ENCODE results near the gene CREB5.
"Not testable (repeated sequence)": the region's sequence is repeated elsewhere in the genome, so short reads cannot be mapped to it uniquely, and the experiment has no call there.

CREB5 gene

DNA sequence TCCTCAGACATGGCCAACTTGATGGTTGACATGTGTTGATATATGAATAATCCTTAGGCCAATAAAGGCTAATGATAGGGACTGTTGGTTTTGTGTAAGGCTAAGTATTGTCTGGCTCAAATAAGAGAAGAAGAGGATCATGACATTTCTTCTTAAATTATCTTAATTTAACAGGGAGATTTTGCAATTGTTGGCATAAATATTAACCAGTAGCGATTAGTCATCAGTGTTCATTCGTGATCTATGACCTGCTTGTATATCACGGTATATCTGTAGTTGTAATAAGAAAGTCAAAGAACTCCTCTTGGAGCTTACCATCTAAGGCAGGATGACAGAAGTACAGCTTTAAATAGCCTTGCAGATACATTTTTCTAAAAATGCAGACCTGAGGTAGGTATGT lies 196.4 kb downstream of the CREB5 start:
- DNase-seq (ENCODE audit: low read depth in 3 of 3), result no peak

DNA sequence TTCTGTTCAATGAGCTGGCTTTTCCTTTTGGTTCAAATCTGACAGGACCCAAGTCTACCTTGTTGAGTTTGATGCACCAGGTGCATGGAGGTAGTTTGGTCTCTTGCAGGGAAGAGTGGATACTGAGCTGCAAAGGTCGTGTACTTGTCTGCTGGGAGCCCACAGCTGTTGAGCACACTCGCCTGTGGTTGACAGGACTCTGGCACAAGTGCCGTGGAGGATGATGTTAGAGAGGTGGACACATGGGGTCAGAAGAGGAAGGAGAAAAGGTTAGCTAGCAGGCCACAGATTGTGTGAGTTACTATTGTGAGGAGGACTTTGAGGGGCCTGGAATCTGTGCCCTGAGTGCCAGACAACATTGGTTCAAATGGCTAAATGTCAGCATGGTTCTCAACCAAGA lies 197.3 kb downstream of the CREB5 start:
- DNase-seq (ENCODE audit: low read depth in 3 of 3), result no peak

DNA sequence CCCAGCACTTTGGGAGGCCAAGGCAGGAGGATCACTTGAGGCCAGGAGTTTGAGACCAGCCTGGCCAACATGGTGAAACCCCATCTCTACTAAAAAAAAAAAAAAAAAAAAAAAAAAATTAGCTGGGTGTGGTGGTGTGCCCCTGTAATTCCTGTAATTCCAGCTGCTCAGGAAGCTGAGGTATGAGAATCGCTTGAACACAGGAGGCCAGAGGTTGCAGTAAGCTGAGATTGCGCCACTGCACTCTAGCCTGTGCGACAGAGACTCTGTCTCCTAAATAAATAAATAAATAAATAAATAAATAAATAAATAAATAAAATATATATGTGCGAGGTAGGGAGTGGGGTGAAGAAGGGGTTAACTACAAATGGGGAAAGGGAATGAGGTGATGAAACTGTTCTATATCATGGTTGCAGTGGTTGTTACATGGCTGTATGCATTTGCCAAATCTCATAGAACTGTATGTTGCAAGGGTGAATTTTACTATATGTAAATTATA lies 199.1 kb downstream of the CREB5 start:
- DNase-seq (ENCODE audit: low read depth in 3 of 3), result not testable (repeated sequence)

DNA sequence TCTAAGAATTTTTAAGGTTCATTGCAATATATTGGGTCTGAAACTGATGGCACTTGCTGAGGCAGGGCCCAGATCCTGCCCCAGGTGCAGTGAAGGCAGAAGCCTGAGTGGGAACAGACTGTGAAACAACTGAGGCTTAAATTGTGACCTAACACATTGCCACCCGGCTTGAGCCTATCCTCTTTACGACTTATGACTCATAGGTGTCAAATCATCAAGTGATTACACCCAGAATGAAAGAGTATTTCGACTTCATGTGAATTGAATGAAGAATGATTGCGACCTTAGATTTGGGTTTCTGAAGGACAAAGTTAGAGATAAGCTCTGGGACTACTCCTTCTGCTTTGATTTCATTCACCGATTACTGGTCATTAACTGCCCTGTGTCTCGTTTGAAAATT lies 200.9 kb downstream of the CREB5 start:
- DNase-seq (ENCODE audit: low read depth in 3 of 3), result no peak

DNA sequence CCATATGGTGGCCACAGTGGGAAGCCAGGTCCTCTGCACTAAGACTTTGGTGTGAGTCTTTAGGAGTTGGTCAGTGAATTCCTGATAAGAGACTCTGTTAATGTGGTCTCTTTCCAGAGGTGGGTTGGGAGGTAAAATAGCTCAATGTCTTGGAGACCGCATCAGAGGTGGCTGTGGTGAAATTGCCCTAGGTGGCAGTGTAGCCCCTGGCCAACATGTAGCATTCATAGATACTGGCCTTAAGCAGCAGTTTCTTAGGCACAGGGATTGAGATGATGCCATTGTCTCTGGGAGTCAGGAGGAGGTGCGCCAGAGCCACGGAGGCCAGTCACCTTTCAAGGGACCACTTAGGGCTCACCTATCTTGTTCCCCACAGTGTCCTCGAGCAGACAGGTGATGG lies 202.8 kb downstream of the CREB5 start:
- DNase-seq (ENCODE audit: low read depth in 3 of 3), result no peak

DNA sequence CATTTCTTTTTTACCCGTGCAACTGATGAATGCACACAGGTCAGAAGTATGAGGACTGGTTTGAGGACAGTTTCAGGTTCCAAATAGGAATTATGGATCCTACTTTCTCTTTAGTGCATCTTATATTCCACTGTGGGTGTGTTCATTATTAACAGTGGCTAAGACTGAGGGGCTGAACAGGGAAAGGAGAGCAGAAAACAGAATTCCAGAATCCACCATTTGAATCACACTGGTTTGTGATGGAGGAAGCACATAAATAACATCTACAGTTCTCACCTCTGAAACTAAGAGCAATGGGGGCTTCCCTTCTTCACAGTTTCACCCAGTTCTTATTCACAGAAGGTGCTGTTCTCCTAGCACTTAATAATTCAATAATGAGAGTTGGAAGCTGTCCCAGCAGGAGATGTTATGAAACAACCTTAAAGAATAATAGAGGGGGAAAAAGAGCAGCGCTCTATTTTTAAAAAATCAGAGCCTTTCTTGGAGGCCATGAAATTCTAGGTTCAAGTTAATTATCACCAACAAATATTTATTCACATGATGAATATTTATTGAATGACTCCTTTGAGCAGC lies 205.1 kb downstream of the CREB5 start:
- no peak for DNase-seq (ENCODE audit: low read depth in 3 of 3)

DNA sequence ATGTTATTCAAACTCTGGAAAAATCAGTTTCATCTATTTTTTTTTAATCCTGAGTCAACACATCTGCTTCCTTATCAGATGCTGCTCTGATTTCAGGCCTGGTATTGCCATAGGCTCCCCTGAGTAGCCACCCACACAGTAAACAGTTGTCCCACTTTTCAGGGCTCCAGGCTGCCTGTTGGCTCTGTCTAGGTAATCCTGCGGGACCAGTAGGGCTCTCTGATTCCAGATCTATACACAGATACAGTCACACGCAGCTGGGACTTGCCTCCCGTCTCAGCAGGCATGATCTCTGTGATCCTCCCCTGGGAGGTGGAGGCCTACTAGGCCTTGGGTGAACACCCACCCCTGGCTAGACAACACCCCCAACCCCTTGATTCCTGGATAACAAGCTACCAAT lies 206.1 kb downstream of the CREB5 start:
- DNase-seq (ENCODE audit: low read depth in 3 of 3), result no peak

DNA sequence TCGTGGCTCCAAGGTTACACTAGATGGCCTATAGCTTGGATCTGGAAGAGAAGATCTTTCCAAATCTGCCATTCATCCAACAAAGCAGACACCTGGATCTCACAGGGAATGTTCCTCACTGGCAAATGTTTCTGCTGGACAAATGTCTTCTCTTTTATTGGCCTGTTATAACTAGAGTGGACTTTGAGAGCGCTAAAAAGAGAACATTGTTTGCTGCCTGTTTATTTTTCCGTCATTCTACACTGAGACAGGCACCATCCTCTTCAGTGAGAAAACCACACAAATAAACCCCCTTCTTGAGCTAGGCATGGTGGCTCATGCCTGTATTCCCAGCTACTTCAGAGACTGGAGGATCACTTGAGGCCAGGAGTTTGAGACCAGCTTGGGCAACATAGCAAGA lies 206.9 kb downstream of the CREB5 start:
- no peak for DNase-seq (ENCODE audit: low read depth in 3 of 3)

DNA sequence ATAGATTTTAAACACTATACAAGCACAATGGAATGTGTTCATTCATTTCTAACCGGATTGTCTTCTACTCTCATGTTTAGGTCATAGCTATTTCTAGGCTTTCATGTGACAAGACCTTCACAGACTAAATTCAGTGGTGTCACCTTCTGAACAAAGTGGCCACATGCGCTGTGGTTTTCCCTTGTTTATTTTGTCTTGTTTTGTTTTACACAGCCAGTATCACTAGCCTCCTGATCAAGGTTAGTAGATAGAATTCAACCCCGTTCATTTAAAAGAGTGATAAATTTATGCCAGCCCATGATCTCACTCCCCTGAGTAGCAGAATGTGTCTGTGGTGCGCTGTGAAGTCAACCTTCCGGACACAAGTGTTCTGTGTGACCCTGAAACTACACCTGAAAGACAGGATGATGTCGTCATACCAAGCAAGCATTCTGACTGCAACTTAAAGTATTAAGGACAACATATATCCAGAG lies 209.1 kb downstream of the CREB5 start:
- no peak for DNase-seq (ENCODE audit: low read depth in 3 of 3)

DNA sequence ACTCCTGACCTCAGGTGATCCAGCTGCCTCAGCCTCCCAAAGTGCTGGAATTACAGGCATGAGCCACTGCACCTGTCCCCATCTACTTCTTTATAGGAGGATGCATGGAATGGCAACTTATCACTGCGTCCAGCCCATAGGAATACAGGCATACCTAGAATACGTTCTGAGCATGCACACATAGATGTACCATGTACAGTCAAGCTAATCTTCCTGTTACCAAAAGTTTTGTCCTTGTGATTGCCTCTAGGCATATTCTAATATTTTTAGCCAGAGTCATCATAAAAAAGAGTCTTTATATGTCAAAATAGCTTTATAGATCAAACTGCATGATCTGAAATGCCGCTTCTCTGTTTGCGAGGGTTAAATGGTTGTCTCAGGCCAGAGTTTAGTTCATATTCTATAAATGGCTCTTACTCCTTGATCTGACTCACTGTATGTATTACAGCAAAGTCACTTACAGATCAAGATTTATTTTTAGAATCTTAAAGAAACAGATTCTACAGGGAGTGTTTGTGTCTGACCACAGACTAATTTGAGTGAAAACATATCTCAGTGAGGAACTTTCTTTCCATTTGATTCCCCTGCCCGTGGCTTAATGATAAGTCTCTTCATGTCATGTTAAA lies 210.9 kb downstream of the CREB5 start:
- DNase-seq (ENCODE audit: low read depth in 3 of 3), result no peak

DNA sequence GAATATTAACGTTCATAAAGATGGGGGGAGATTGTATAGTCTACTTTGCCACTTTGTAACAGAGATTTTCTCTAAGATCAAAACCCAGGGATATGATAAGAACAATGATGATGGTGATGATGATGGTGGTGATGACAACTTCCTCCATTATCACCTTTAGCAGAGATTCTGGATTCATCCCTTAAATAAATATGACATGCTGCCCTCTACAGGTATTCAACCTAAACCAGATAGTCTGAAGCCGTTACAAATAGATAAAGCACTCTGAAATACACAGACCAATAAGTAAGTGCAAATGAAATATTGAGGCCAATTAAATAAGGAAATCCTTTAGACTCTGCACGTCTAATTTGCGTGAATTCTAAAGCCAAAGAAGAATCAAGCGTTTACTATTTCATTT lies 211.5 kb downstream of the CREB5 start:
- no peak for DNase-seq (ENCODE audit: low read depth in 3 of 3)

DNA sequence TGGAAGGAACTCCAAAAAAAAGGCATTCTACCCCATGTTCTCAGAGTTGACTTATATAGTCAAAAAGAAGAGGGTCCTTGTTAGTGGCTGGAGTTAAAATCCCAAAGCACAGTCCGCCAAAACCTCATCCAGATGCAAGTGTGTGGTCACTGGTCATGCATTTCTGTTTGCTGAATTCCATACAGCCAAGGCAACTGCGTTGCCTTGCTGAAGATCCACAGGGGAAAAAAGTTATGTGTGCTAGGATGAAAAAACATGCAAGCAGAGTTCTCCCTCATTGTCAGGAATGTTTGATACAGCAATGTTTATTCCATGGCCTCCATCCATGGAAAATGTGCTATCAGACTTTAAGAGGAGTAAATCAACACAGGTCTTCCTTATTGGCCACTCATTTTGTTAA lies 213.1 kb downstream of the CREB5 start:
- no peak for DNase-seq (ENCODE audit: low read depth in 3 of 3)

DNA sequence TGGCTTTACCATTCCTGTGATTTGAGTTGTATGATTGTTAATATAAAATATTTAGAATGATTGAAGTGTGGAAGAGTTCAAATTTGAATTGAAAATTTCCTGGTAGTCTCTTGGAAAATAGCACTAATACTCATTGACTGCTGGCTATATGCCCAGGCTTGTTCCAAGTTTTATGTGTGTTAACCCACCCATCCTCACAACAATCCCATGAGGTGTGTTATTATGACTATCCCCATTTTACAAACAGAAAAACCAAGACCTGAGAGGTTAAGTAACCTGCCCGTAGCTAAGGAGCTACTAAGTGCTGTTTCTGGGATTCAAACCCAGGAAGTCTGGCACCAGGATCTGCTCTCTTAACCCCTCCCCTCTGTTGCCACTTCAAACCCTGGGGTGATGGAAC lies 213.9 kb downstream of the CREB5 start:
- DNase-seq (ENCODE audit: low read depth in 3 of 3), result no peak

DNA sequence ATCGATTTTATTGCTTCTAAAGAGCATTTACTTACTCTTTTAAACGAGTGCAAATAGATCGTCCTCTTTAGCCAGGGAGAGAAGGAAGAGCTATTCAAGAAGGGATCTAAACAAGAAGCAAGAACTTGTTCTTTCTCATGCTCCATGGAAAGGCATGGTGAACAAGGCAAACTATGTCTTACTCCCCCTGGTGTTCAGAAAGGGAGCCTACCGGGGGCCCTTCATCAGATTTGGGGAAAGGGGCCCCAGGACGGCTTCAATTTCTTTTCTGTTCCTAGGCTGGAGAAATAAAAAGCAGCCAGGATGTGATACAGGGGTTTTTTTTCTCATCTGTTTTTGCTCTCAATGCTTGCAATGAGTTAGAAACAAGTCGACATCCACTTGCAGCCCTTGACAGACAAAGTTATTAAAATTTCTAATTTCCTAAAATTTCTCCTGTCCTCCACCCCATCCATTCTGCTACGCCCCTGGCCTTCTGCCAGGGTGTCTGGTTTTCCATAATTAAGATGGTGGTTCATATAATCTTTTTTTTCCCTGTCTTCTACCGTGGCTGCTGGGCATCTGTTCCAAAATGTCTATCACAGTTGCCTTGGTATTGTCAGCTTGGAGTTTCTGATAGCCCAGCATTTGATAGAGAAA lies 214.4 kb downstream of the CREB5 start:
- no peak for DNase-seq (ENCODE audit: low read depth in 3 of 3)

DNA sequence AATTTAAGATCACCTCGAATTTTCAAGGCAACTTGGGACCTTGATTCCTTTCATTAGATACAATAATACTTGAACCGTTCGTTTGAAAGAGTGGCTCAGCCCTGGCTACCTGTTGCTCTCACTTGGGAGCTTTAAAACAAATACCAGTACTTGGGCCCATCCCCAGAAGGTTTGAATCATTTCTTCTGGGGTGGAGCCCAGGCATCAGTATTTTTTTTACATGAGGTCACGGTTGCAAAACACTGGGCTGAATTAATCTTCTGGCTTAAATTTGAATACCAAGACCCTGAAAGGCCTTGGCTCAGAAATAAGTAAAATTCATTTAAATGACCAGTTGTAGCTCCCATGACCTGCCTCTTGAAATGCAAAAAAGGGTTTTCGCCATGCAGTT lies 214.9 kb downstream of the CREB5 start:
- no peak for DNase-seq (ENCODE audit: low read depth in 3 of 3)

DNA sequence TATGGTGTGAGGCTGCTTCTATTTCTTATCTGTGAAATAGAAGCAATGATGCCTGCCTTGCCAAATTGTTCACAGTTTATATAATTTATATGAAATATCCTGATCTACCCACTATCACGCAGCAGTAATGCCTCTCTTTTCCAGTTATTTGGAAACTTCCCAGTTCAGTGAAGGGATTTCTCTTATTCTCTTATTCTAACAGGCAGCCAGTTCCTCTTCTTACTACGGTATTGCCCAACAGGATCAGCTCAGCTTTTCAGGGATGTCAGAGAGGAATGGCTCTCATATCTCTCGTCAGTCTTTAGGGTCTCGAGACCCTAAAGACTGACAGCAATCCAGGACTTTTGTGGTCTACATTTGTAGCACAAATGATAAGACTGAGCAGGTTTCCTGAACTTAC lies 215.6 kb downstream of the CREB5 start:
- no peak for DNase-seq (ENCODE audit: low read depth in 3 of 3)

DNA sequence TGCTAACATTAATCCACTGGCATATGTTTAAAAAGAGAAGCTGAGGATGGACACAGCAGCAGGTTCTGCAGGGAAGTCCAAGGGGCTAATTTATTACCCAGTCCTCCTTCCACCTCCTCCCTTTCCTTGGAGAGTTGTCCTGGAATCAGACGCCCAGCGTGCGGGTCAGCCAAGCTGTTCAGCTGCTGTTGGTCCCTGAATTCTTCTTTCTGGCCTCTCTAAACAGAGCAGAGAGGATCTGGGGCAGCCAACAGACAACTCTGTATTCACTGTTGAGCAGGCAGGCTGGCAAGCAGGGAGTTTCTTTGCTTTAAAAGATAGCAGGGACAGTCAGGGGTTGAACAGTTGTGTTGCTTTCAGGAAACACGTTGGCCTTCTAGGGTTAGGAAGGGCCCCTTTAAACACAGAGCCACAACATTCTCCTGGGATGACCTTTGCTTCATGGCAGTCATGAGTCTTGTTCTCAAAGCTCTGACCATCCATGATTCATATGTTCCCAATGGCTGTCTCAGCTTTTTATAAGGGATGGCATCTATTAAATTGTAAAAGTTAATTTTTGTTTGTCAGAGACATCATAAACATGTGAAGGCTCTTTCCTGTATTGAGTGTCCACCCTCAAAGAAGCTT lies 217.0 kb downstream of the CREB5 start:
- DNase-seq (ENCODE audit: low read depth in 3 of 3), result no peak

DNA sequence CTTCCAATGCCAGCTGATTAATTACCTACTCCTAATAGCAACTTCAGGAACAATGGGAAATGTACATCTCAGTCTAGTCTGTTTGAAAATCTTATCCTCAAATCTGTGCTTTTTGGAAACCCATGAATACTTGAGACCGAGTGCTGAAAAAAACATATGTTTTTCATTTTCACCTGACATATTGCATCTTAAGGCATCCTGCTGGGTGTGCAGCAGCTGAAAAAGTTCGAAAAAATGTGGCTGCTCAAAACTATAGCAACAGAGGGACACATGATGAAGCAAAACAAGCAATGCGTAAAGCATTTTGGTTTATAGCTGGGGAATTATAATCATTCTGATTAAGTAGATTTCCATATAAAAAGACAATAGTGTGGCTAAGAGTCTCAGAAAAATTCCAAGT lies 218.0 kb downstream of the CREB5 start:
- DNase-seq (ENCODE audit: low read depth in 3 of 3), result no peak

DNA sequence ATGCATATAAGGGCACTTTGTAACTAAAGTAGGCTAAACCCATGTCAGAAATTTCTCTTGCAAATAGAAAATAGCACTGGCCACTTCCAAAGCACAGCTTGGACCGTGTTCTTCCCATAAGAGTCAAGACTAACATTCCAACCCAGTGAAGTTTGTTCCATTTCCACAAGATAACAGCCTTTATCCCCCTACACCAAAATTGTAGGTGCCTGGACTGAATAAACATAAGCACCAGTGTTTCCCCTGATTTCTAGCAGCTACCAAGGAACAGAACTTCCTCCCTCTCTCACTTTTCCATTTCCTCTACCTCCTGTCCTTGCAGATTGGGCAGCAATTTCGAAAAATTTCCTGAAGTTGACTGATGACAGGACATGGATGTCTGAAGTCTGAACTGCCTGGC lies 219.7 kb downstream of the CREB5 start:
- DNase-seq (ENCODE audit: low read depth in 3 of 3), result no peak

DNA sequence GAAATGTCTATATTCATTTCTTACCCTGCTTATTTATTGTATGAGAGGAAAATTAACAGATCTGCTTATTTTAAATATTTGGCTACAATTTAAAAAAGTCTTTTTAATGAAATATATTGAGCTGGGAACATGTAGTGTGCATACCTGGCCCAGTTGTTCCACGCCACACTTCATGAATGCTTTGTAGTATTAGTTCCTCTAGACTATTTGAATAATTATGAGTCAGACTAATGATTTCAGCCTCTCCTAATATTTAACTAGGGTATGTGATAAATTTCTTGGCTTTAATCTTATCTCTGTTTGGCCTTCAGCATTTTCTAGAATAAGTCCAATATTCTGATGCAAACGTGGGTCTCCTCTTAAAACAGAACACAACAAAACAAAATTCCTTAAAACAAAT lies 226.6 kb downstream of the CREB5 start:
- DNase-seq (ENCODE audit: low read depth in 3 of 3), result no peak

DNA sequence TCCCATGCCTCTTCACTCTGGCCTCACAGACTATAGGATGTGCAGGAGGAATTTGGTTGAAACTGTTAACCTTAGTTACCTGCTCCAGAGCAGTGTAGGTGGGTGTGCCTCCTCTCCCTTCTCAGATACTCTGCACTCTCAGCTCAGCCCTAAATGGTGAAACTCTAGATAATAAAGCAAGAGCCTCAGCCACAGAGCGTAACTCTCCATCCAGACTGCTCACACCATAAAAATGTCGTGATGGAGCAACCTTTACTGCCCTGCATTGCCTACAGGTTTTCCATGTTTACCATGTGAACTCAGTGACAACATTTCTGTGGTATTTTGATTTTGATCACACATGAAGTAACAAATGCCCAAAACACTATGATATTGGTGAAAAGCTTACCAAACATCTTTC lies 227.7 kb downstream of the CREB5 start:
- DNase-seq (ENCODE audit: low read depth in 3 of 3), result no peak

DNA sequence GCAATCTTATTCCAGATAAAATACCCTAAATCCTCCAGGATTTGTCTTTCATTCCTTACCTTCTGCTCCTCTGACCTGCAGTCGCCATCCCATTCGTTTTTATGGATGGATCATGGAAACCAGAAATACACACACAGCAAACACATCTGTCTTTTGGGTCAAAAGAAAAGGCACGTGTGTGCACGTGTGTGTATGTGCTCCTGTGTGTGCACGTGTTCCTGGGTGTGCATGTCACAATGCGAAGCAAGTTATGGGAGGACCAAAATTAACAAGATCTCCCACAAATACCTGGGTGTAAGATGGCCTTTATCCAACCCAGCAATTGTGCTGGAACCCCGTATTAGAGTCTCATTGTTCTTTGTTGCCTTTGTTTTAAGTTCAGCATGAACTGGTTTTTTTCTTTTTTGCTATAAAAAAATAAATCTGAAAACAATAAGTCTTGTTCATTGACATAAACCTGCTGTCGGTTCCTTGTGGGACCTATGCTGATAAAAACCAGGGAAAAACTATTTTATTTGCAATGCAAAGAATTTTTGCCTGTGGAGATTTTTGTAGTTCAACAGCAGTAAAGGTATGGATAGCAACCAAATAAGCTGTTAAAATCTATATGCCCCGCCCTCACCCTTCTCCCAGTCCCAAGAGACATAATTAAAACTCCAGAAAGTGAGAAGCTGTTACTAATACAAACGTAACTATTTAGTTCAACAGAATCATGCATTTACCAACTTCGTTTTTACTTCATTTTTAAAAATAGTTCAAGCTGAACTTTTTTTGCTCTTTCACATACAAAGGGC lies 229.6 kb downstream of the CREB5 start:
- DNase-seq (ENCODE audit: low read depth in 3 of 3), result no peak

Data from stimulated activated CD4-positive, alpha-beta T cell treated with anti-CD3 and anti-CD28 coated beads, TNF-alpha, amount 100 ng/mL, for 4 hours (primary cell).